Activated naive CD4-positive, alpha-beta T cell treated with anti-CD3 and anti-CD28 coated beads for 36 hours (primary cell): ENCODE data around the gene SH3D19. TPM values are rescaled to one million over a fixed set of nuclear protein-coding genes. Genes with fewer than 3 reads are reported as not detected.

Experiments used
- CTCF ChIA-PET: fragments of 350-600 bp; sonication (Branson Sonifier 250); formaldehyde crosslinking; loops from one replicate; lab custom pipeline; 2021; ENCODE audit warnings: antibody characterized with exemption; lab: Charles Lee
- DNase-seq: peaks from one replicate; pipeline ENCODE4 v3.0.0-alpha.2; 2020
- H3K27ac Mint-ChIP-seq: one replicate; pipeline ENCODE4 v1.8.0; 2021; ENCODE audit warnings: mild to moderate bottlenecking, mixed read lengths
- H3K27me3 Mint-ChIP-seq: one replicate; pipeline ENCODE4 v1.8.0; 2021; ENCODE audit warnings: low read depth, mixed read lengths
- H3K36me3 Mint-ChIP-seq: one replicate; pipeline ENCODE4 v1.8.0; 2021; ENCODE audit warnings: low read depth, mixed read lengths
- H3K4me1 Mint-ChIP-seq: one replicate; pipeline ENCODE4 v1.8.0; 2021; ENCODE audit warnings: low read depth, mixed read lengths
- H3K4me3 Mint-ChIP-seq: one replicate; pipeline ENCODE4 v1.8.0; 2021; ENCODE audit warnings: mild to moderate bottlenecking, moderate library complexity, mixed read lengths
- H3K9me3 Mint-ChIP-seq: one replicate; pipeline ENCODE4 v1.8.0; 2021; ENCODE audit warnings: mixed read lengths
- intact Hi-C: fragments of 100-400 bp; cut with micrococcal nuclease; formaldehyde crosslinking; loops from one replicate; pipeline ENCODE4 v1.15.1; 2023
- total RNA-seq, 2 experiments: library from RNA; stranded (reverse); gene quantifications; one replicate each; pipeline ENCODE4 v1.2.3, GENCODE V29; 2021

SH3D19 gene
- total RNA-seq, 2 experiments from 2014 or later: not detected

GRCh38 chr4:151107063-151107462, 218.3 kb downstream of the SH3D19 start:
- intact Hi-C loops: no loop called here
- H3K36me3 Mint-ChIP-seq: peaks cover 35% of the 10 kb centered on the region
- no peak overlapping the region for H3K4me3 Mint-ChIP-seq
- no peaks in the 10 kb centered on the region for H3K9me3 Mint-ChIP-seq
- no peak for DNase-seq
- H3K27me3 Mint-ChIP-seq: no peaks in the 10 kb centered on the region
- H3K27ac Mint-ChIP-seq: peak overlapping the region; percentile 19
- CTCF ChIA-PET: no interaction called here
- H3K4me1 Mint-ChIP-seq: peaks cover 24% of the 10 kb centered on the region

GRCh38 chr4:151105454-151106032, 219.9 kb downstream of the SH3D19 start:
- no peaks in the 10 kb centered on the region for H3K27me3 Mint-ChIP-seq
- no peak for DNase-seq
- H3K4me1 Mint-ChIP-seq: peaks cover 33% of the 10 kb centered on the region
- H3K27ac Mint-ChIP-seq: no peak overlapping the region
- intact Hi-C loops: no loop called here
- no peak overlapping the region for H3K4me3 Mint-ChIP-seq
- CTCF ChIA-PET: interaction anchor here (0.6 to 0.7 kb wide), 2 partner anchors 10 to 21 kb away, joined by 4 to 7 read pairs; no protein-coding TSS in a partner anchor
- peaks cover 48% of the 10 kb centered on the region for H3K36me3 Mint-ChIP-seq
- no peaks in the 10 kb centered on the region for H3K9me3 Mint-ChIP-seq

DNA sequence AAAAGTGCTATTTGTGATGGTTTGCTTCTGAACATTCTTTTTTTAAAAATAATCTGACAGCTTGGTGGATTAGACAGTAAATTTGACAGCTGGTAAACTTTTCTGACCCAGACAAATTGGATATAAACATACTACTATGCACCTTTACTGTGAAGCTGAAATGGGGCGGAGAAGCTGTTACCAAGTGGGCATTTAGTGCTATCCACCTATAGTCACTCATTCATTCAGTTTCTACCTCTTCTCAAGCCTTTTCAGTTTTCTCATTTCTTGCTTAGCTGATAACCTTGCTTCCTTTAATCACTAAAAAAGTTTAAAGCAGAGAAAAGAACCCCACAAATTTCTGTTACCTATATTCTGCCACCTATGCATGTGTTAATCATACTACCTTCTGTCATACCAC, 220.8 kb downstream of the SH3D19 start:
- no peak for DNase-seq
- no peak overlapping the region for H3K4me3 Mint-ChIP-seq
- peaks cover 58% of the 10 kb centered on the region for H3K36me3 Mint-ChIP-seq
- peaks cover 35% of the 10 kb centered on the region for H3K4me1 Mint-ChIP-seq
- CTCF ChIA-PET: interaction anchor here (1.1 kb wide), 2 partner anchors 16 to 121 kb away, joined by 3 read pairs; no protein-coding TSS in a partner anchor
- no peaks in the 10 kb centered on the region for H3K27me3 Mint-ChIP-seq
- peak overlapping the region; percentile 68 for H3K27ac Mint-ChIP-seq
- intact Hi-C loops: no loop called here
- no peaks in the 10 kb centered on the region for H3K9me3 Mint-ChIP-seq

- Mint-ChIP-seq H3K27ac (peak overlapping the region; percentile 19), H3K36me3 (peaks cover 62% of the 10 kb centered on the region), H3K4me1 (peaks cover 36% of the 10 kb centered on the region), H3K9me3 (no peaks in the 10 kb centered on the region), H3K27me3 (no peaks in the 10 kb centered on the region), H3K4me3 (no peak overlapping the region)
- CTCF ChIA-PET: interaction anchor here (0.7 to 2.2 kb wide), 2 partner anchors 11 to 14 kb away, joined by 3 to 11 read pairs; no protein-coding TSS in a partner anchor
- intact Hi-C loops: no loop called here
- DNase-seq: no peak
Measured at GRCh38 chr4:151103758-151104157, 221.6 kb downstream of the SH3D19 start.

GRCh38 chr4:151100531-151100930, 224.9 kb downstream of the SH3D19 start:
- DNase-seq: no peak
- no peaks in the 10 kb centered on the region for H3K9me3 Mint-ChIP-seq
- H3K4me1 Mint-ChIP-seq: peaks cover 41% of the 10 kb centered on the region
- intact Hi-C loops: no loop called here
- H3K4me3 Mint-ChIP-seq: peak overlapping the region; percentile 96
- CTCF ChIA-PET: interaction anchor here (0.5 to 1.3 kb wide), 5 partner anchors 9 to 139 kb away, joined by 3 to 5 read pairs (median 3); no protein-coding TSS in a partner anchor
- no peaks in the 10 kb centered on the region for H3K27me3 Mint-ChIP-seq
- H3K36me3 Mint-ChIP-seq: peaks cover 49% of the 10 kb centered on the region
- H3K27ac Mint-ChIP-seq: peak overlapping the region; percentile 100

DNA sequence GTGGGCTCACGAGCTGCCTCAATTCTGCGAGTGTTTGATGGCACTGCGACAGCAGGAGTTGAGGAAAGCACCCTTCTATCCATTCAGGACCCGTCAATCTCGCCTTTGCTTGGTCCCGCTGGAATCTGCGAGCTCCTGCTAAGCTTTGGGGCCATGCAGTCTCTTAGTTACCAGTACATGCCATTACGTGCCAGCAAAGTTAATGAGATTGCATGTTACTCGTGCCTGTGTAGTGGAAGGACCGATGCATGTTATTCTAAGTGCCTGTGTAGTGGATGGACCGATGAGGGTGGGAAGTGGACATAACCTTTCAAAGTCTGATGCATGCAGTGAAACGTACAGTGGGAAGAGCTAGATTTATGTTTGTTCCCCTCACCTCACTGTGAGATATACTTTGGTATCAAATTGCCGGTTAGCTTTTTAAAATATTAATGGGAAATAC, 225.4 kb downstream of the SH3D19 start:
- Mint-ChIP-seq H3K36me3 (peaks cover 49% of the 10 kb centered on the region), H3K4me3 (peak overlapping the region; percentile 96), H3K9me3 (no peaks in the 10 kb centered on the region), H3K4me1 (peaks cover 41% of the 10 kb centered on the region), H3K27ac (peak overlapping the region; percentile 100), H3K27me3 (peaks cover 3% of the 10 kb centered on the region)
- intact Hi-C loops: loop anchor here (1.0 to 10.0 kb wide), 14 partner anchors 68 to 1675 kb away; partner anchors contain the start of genes ARFIP1, FBXW7, GATB and LRBA
- CTCF ChIA-PET: interaction anchor here (0.9 to 1.3 kb wide), 4 partner anchors 15 to 139 kb away, joined by 3 to 5 read pairs (median 3); no protein-coding TSS in a partner anchor
- no peak for DNase-seq

DNA sequence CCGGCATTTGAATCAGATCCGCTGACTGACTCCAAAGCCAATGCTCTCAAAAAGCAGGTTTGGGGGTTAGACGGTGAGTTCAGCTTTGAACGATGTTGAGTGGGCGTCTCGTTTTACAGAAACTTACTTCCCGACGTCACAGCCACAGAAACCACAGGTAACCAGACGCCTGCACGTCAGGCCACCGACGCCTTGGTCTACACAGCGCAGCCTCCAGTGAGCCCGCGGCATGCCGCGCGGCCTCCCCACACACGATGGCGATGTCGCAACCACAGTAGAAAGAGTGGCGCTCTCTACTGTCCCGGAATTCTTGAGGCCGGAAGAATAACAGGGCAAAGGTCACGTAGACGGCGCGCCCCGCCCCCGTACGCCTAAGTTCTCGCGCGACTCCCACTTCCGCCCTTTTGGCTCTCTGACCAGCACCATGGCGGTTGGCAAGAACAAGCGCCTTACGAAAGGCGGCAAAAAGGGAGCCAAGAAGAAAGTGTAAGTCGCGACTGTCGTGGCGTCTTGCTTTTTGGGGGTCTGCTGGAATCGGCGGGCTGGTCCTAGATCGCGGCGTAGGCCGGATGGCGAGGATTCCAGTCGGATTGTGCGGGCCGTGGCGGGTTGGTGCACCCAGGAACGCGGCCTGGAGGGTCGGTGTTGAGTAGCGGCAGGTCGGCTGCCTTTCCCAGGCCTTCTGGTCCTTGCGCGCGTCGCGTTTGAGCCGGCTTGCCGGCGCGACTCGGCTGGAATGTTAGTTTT, 226.0 kb downstream of the SH3D19 start, which contains the start of gene RPS3A:
Gene RPS3A (plus strand): TSS at position 400 of the 747 bp plus-strand sequence. CDS start 25 bp downstream, at position 425.
- H3K9me3 Mint-ChIP-seq: no peaks in the 10 kb centered on the region
- H3K27me3 Mint-ChIP-seq: peaks cover 4% of the 10 kb centered on the region
- H3K36me3 Mint-ChIP-seq: peaks cover 44% of the 10 kb centered on the region
- peak; percentile 97 for DNase-seq
- CTCF ChIA-PET: interaction anchor here (0.6 to 1.2 kb wide), 5 partner anchors 15 to 557 kb away, joined by 3 to 6 read pairs (median 3); no protein-coding TSS in a partner anchor
- intact Hi-C loops: loop anchor here (1.0 to 10.0 kb wide), 14 partner anchors 67 to 1675 kb away; partner anchors contain the start of genes ARFIP1, FBXW7, GATB and LRBA
- H3K4me1 Mint-ChIP-seq: peaks cover 37% of the 10 kb centered on the region
- H3K27ac Mint-ChIP-seq: peak within 1 kb of the TSS; percentile 100
- H3K4me3 Mint-ChIP-seq: peak within 1 kb of the TSS; percentile 96

GRCh38 chr4:151098979-151099228, 226.5 kb downstream of the SH3D19 start:
- no peak for DNase-seq
- peaks cover 4% of the 10 kb centered on the region for H3K27me3 Mint-ChIP-seq
- H3K9me3 Mint-ChIP-seq: no peaks in the 10 kb centered on the region
- CTCF ChIA-PET: interaction anchor here (0.6 to 1.2 kb wide), 5 partner anchors 16 to 557 kb away, joined by 3 to 6 read pairs (median 3); no protein-coding TSS in a partner anchor
- H3K4me1 Mint-ChIP-seq: peaks cover 35% of the 10 kb centered on the region
- peak overlapping the region; percentile 96 for H3K4me3 Mint-ChIP-seq
- peaks cover 41% of the 10 kb centered on the region for H3K36me3 Mint-ChIP-seq
- peak overlapping the region; percentile 100 for H3K27ac Mint-ChIP-seq
- intact Hi-C loops: loop anchor here (1.0 to 10.0 kb wide), 14 partner anchors 67 to 1676 kb away; partner anchors contain the start of genes ARFIP1, FBXW7, GATB and LRBA

DNA sequence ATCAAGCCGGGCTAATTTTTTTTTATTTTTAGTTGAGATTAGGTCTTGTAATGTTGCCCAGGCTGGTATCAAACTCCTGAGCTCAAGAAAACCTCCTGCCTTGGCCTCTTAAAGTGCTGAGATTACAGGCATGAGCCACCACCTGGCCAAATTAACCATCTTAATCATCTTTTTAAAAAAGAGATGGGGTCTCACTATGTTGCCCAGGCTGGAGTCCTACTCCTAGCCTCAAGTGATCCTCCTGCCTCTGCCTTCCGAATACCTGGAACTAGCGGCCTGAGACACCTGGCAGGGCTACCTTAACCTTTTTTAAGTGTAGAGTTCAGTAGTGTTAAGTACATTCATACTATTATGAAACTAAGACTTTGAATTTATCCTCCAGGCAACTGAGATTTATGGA, 227.6 kb downstream of the SH3D19 start:
- H3K27me3 Mint-ChIP-seq: peaks cover 4% of the 10 kb centered on the region
- peaks cover 34% of the 10 kb centered on the region for H3K36me3 Mint-ChIP-seq
- H3K4me1 Mint-ChIP-seq: peaks cover 28% of the 10 kb centered on the region
- DNase-seq: no peak
- peak overlapping the region; percentile 38 for H3K4me3 Mint-ChIP-seq
- peak overlapping the region; percentile 100 for H3K27ac Mint-ChIP-seq
- no peaks in the 10 kb centered on the region for H3K9me3 Mint-ChIP-seq
- intact Hi-C loops: loop anchor here (2.0 to 10.0 kb wide), 6 partner anchors 210 to 1677 kb away; partner anchors contain the start of genes ARFIP1 and TIGD4
- CTCF ChIA-PET: interaction anchor here (0.6 to 1.2 kb wide), 4 partner anchors 14 to 180 kb away, joined by 3 to 6 read pairs (median 4); no protein-coding TSS in a partner anchor

DNA sequence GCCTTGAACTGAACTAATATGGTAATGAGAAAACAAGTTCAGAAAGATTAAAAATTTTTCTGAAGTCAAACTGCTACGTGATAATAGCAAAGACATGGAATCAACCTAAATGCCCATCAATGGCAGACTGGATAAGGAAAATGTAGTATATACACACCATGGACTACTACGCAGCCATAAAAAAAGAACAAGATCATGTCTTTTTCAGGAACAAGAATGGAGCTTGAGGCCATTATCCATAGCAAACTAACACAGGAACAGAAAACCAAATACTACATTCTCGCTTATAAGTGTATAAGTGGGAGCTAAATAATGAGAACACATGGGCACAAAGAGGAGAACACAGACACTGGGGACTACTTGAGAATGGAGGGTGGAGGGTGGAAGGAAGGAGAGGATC, 230.3 kb downstream of the SH3D19 start:
- CTCF ChIA-PET: no interaction called here
- Mint-ChIP-seq H3K9me3 (no peaks in the 10 kb centered on the region), H3K27ac (peak overlapping the region; percentile 37), H3K36me3 (peaks cover 10% of the 10 kb centered on the region), H3K27me3 (peaks cover 4% of the 10 kb centered on the region), H3K4me3 (no peak overlapping the region), H3K4me1 (peaks cover 11% of the 10 kb centered on the region)
- intact Hi-C loops: loop anchor here (5.0 to 10.0 kb wide), 5 partner anchors 208 to 1680 kb away; partner anchors contain the start of genes ARFIP1 and TIGD4
- DNase-seq: no peak

GRCh38 chr4:151094290-151094751, 231.1 kb downstream of the SH3D19 start:
- H3K27ac Mint-ChIP-seq: no peak overlapping the region
- CTCF ChIA-PET: interaction anchor here (0.6 kb wide), 1 partner anchor 1037 kb away, joined by 3 read pairs; no protein-coding TSS in a partner anchor
- peaks cover 4% of the 10 kb centered on the region for H3K27me3 Mint-ChIP-seq
- DNase-seq: no peak
- intact Hi-C loops: loop anchor here (10.0 kb wide), 2 partner anchors 1010 to 1680 kb away; partner anchors contain the start of genes ARFIP1 and TIGD4
- H3K36me3 Mint-ChIP-seq: peaks cover 2% of the 10 kb centered on the region
- peaks cover 11% of the 10 kb centered on the region for H3K4me1 Mint-ChIP-seq
- H3K9me3 Mint-ChIP-seq: no peaks in the 10 kb centered on the region
- H3K4me3 Mint-ChIP-seq: no peak overlapping the region
